GM19395 (cell line): ENCODE data around the gene CALR3.
A peak's percentile ranks its signal among the peaks of the same experiment; 100 is the strongest.
"Not testable (repeated sequence)": the region's sequence is repeated elsewhere in the genome, so short reads cannot be mapped to it uniquely, and the experiment has no call there.

Experiments used
- ATAC-seq: cut with Tn5 transposase; IDR thresholded peaks from one replicate; pipeline ENCODE4 v1.9.1; 2021; ENCODE audit warnings: mild to moderate bottlenecking, moderate library complexity; ENCODE audit not compliant: unreplicated experiment

Gene CALR3

GRCh38 chr19:16497042-16497441 is 1.1 kb upstream of the CALR3 start:
- ATAC-seq = no peak

- no peak for ATAC-seq
These were observed 631 bp upstream of the CALR3 start for GRCh38 chr19:16496613-16496983.

- ATAC-seq = not testable (repeated sequence)
These were observed 9.5 kb downstream of the CALR3 start for GRCh38 chr19:16486476-16486875.

DNA sequence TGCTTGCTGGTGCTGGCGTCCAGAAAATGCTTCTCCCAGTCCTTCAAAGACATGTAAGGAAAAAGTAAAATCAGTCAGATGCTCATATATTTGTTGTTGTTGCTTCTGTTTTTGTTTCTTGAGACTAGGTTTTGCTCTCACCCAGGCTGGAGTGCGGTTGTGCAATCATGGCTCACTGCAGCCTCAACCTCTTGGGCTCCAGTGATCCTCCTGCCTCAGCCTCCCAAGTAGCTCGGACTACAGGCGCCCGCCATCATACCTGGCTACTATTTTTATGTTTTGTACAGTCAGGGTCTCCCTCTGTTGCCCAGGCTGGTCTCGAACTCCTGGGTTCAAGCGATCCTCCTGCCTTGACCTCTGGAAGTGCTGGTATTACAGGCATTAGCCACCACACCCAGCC is 13.2 kb downstream of the CALR3 start:
- ATAC-seq = no peak

DNA sequence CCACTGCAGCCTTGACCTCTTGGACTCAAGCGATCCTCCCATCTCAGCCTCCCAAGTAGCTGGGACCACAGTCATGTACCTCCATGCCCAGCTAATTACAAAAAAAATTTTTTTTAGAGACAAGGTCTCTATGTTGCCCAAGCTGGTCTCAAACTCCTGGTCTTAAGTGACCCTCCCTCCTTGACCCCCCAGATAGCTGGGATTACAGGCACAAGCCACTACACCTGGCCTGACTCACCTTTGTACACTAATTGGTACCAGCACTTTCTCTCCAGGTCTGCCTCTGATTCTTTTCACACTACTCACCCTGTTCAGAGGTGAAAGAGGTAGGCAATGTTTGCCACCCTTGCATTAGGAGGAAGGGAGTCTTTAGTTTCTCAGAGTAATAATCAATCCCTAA is 18.7 kb downstream of the CALR3 start:
- ATAC-seq = no peak

DNA sequence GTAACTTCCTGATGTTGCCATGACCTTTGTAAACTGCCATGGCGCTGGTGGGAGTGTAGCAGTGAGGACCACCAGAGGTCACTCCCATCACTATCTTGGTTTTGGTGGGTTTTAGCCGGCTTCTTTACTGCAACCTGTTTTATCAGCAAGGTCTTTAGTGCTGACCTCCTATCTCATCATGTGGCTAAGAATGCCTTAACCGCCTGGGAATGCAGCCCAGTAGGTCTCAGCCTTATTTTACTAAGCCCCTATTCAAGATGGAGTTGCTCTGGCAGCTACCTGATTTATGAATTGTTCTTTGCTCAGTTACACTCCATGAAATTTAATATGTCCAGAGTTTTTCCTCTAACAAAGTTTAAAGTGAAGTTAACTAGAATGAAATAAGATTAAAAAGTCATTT is 19.6 kb downstream of the CALR3 start:
- ATAC-seq = no peak

DNA sequence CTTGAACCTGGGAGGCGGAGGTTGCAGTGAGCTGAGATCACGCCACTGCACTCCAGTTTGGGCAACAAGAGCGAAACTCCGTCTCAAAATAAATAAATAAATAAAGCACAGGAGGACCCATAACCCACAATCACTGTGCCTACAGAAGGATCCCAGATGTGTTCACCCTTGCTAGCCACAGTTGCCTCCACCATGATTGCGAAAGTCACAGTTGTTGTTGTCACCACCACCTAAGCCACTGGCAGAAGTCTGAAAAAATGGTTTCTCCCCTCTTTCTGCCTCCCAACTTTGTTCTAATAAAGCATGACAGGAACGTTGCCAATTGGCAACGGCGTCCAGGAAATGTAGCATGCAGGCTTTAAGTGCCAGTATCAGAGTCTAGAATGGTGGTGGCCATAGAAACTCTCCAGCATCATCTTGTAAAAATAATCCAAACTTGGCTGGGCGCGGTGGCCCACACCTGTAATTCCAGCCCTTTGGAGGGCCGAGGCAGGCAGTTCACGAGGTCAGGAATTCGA is 22.0 kb downstream of the CALR3 start:
- no peak for ATAC-seq

- ATAC-seq = no peak
These were observed 23.0 kb downstream of the CALR3 start for GRCh38 chr19:16472992-16473391.

DNA sequence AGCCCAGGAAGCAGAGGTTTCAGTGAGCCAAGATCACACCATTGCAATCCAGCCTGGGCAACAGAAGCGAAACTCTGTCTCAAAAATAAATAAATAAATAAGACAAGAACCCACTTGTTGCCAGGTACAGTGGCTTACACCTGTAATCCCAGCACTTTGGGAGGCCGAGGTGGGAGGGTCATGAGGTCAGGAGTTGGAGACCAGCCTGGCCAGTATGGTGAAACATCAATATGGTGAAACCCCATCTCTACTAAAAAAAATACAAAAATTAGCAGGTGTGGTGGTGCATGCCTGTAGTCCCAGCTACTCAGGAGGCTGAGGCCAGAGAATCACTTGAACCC is 23.4 kb downstream of the CALR3 start:
- ATAC-seq = not testable (repeated sequence)

- peak; percentile 22 for ATAC-seq
These were observed 24.8 kb downstream of the CALR3 start for GRCh38 chr19:16470911-16471811.

- ATAC-seq = no peak
These were observed 25.4 kb downstream of the CALR3 start for GRCh38 chr19:16470541-16470910.

GRCh38 chr19:16467581-16467980 is 28.4 kb downstream of the CALR3 start:
- ATAC-seq = no peak

GRCh38 chr19:16466802-16467427 is 29.1 kb downstream of the CALR3 start:
- not testable (repeated sequence) for ATAC-seq

DNA sequence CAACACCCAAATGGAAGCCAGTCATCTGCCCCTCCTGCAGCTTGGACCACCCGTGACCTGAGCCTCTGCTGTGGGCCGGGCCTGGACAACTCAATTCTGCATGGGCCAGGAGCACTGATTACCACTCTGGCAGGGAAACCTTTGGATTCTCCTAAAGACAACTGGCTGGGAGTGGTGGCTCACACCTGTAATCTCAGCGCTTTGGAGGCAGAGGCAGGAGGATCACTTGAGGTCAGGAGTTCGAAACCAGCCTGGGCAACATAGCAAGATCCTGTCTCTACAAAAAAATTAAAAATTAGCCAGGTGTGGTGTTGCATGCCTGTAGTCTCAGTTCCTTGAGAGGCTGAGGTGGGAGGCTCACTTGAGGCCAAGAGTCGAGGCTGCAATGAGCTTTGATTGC is 30.7 kb downstream of the CALR3 start:
- no peak for ATAC-seq

GRCh38 chr19:16463991-16464575 is 31.9 kb downstream of the CALR3 start:
- ATAC-seq = no peak

- no peak for ATAC-seq
These were observed 32.5 kb downstream of the CALR3 start for GRCh38 chr19:16463341-16463990.

GRCh38 chr19:16462757-16463250 is 33.2 kb downstream of the CALR3 start:
- no peak for ATAC-seq

DNA sequence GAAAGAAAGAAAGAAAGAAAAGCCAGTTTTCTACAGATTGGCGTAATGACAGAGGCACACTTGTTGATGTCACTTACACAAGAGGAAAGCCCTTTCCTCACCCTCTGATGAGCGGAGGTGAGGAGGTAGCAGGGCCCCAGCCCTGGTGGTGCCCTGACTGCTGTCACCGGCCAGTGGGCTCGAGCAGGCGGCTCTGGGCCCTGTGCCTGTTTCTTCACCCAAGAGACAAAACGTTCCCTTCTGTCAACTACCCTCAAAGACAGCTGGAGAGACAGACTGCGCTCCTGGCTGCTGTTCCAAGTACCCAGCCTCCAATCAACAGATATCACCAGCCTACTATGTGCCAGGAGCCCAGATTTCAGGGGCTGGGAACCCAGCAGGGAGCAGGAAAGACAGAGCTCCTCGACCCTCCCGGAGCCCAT is 34.3 kb downstream of the CALR3 start:
- ATAC-seq = no peak

DNA sequence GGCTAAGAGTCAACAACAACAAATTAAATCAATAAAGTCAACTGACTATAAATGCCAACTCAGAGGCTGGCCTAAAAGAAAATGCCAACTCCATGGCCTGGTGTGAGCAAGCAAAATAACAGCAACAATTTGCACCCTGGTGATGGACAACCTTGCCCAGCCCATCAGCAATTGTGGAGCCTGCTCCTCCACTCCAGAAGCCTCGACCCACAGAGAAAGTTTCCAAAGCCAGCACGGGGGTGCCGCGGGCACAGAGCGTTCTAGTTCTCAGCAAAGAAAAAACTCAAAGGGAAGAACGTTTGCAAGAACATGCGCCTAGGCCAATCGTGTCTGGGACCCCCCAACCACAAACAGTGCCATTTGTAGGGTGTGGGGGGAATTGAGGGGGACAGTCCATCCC is 35.5 kb downstream of the CALR3 start:
- ATAC-seq = no peak

DNA sequence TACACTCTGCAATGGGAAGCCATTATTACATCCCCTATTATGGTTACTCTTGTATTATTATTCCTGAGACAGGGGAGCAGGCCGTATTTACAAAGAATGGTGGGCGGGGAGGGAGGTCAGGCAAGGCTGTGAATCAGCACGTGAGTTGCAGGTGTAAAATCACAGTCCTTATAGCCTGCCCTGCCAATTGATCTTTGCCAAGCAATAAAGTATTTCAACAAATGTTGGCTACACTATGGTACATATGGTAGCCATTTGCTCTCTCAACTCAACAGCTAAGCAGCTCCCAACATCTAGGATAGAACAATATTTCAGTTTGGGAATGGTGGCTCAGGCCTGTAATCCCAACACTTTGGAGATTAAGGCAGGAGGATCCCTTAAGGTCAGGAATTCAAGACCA is 36.3 kb downstream of the CALR3 start:
- ATAC-seq = no peak
